D721Med (cell line): ENCODE results near the gene TAL1.

ENCODE experiments used
- DNase-seq: peaks from one replicate; pipeline ENCODE4 v3.0.0; 2011; ENCODE audit warnings: low spot score; ENCODE audit not compliant: insufficient read length
- FAIRE-seq: peaks from 2 replicates; lab custom pipeline; 2011; peaks lifted over from hg19 to GRCh38; lab: Jason Lieb, UNC
- CTCF ChIP-seq: IDR thresholded peaks from 2 replicates; pipeline ENCODE4 v1.5.1; 2012; ENCODE audit warnings: mild to moderate bottlenecking, control low read depth; ENCODE audit not compliant: insufficient read depth; ENCODE audit errors: missing control alignments

TAL1 gene

GRCh38 chr1:47224676-47225399, 7.2 kb downstream of the TAL1 start:
- no peak for TF ChIP-seq CTCF
- DNase-seq (no peak), FAIRE-seq (no peak)

GRCh38 chr1:47223921-47224675, 7.9 kb downstream of the TAL1 start:
- no peak for FAIRE-seq
- no peak for DNase-seq
- TF ChIP-seq CTCF, result no peak

DNA sequence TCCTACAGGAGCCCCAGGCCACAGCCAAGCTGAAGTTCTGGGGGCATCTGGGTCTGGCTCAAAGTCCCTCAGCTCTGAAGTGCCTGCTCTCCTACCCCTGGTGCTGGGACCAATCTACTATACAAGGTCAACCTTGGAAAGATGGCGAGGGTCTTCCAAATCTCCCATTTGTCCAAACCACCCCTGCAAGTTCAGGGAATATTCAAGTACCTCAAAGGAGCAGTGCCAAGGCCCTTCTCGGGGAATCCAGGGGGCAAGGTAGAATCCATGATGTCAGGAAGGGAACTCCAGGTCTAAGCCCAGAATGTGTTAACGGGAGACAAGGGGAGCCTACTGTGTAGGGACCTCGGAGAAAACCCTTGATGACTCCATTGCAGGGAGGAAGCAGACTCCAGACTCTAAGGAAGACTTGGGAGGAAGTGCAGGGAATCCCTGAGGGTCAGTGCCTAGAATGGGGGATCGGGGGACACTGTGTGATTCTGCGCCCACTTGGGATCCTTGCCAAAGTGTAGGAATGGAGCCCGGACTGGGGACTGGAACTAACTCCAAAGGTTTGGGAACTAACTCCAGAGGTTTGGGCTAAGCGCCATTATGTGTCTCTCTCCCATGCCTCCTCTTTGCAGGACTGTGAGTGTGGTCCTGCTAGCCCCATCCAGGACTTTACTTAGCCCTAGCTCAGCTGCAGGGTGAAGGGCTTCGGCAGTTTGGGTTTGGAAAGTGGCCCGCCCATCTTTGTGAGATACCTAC, 8.7 kb downstream of the TAL1 start:
- TF ChIP-seq CTCF, result no peak

DNA sequence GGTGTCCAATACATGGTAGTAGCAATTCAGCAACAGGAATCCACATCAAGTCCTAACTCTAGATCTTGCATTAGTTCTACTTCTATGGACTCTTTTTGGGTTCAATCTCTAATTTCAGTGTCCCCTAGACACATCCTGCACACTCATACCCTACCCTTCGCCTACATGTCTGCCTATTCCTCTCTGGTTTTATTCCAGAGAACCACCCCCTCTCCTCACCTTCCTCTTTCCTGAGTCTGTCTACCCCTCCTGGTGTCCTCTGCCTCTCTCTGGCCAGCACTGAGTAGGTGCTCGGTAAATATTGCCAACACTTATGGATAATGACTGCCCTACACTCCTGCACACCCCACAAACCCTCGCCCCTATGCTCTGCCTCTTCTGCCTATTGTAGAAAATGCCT, 9.5 kb downstream of the TAL1 start:
- FAIRE-seq (no peak), DNase-seq (no peak)
- no peak for TF ChIP-seq CTCF

More for the DNA sequence above, 8.7 kb downstream of the TAL1 start:
- FAIRE-seq (no peak), DNase-seq (no peak)

GRCh38 chr1:47219590-47220220, 12.3 kb downstream of the TAL1 start:
- TF ChIP-seq CTCF, result no peak
- DNase-seq (no peak), FAIRE-seq (no peak)

- TF ChIP-seq CTCF, result no peak
- no peak for DNase-seq
- no peak for FAIRE-seq
These were observed 13.0 kb downstream of the TAL1 start for GRCh38 chr1:47219001-47219400.
